Esophagus (tissue), 2 donors: ENCODE results near the gene CUL9. TPM values are rescaled to one million over a fixed set of nuclear protein-coding genes. Genes with fewer than 3 reads are reported as not detected.

ENCODE experiments used
- H3K27ac ChIP-seq, 2 donors: one replicate each; pipeline ENCODE4 v1.5.1; 2013; ENCODE audit warnings: low read depth in 2 of 2, mild to moderate bottlenecking in 2 of 2, inconsistent platforms in 1 of 2, low read length in 1 of 2, moderate library complexity in 1 of 2
- H3K27me3 ChIP-seq, 2 donors: one replicate each; pipeline ENCODE4 v1.6.1; 2013; ENCODE audit warnings: low read length in 2 of 2, control low read depth in 1 of 2, mild to moderate bottlenecking in 1 of 2; ENCODE audit not compliant: insufficient read depth in 2 of 2, control insufficient read depth in 1 of 2
- H3K36me3 ChIP-seq, 2 donors: one replicate each; pipeline ENCODE4 v1.6.1; 2013; ENCODE audit warnings: low read length in 1 of 2; ENCODE audit not compliant: control insufficient read depth in 2 of 2, insufficient read depth in 2 of 2
- H3K4me1 ChIP-seq, 2 donors: one replicate each; pipeline ENCODE4 v1.6.1; 2013; ENCODE audit warnings: low read length in 1 of 2; ENCODE audit not compliant: control insufficient read depth in 2 of 2, insufficient read depth in 2 of 2
- H3K4me3 ChIP-seq, 2 donors: one replicate each; pipeline ENCODE4 v1.5.1; 2013; ENCODE audit warnings: low read length in 2 of 2, mild to moderate bottlenecking in 2 of 2, low read depth in 1 of 2, moderate library complexity in 1 of 2
- H3K9me3 ChIP-seq, 2 donors: one replicate each; pipeline ENCODE4 v1.6.1; 2013; ENCODE audit warnings: mild to moderate bottlenecking in 2 of 2, low read depth in 1 of 2, low read length in 1 of 2, moderate library complexity in 1 of 2; ENCODE audit not compliant: control insufficient read depth in 2 of 2, insufficient read depth in 1 of 2
- WGBS, 2 donors: extraction: QIAGEN DNeasy Blood & Tissue Kit; methylation state at CpG; one replicate each; pipeline ENCODE4 v1.1.7; 2013; 5-methylcytosine and 5-hydroxymethylcytosine counted together
- polyA plus RNA-seq, 2 donors: library from polyadenylated mRNA; stranded (reverse); fragments of 200-250 nt; gene quantifications; one replicate each; pipeline ENCODE4 v1.2.3, GENCODE V29; 2013
- donor health status: healthy with polysubstance abuse.
- donor health status: Bipolar disorder and iron deficiency.

The CUL9 gene
- polyA plus RNA-seq, 2 donors, result 26.6 to 64.9 TPM

- H3K27ac ChIP-seq, result no peak overlapping the region
Observed at GRCh38 chr6:43180058-43180457, 1.9 kb upstream of the CUL9 start.

GRCh38 chr6:43180985-43181384, 1.0 kb upstream of the CUL9 start:
- Histone ChIP-seq H3K4me3 (no peak overlapping the region), H3K9me3 (no peaks in the 10 kb centered on the region), H3K36me3 (peaks cover 20 to 40% of the 10 kb centered on the region in 2 donors), H3K27ac (peak overlapping the region in 1 of 2 donors; percentile 26), H3K4me1 (peaks cover 5 to 6% of the 10 kb centered on the region in 2 donors), H3K27me3 (no peaks in the 10 kb centered on the region)
- WGBS, 2 donors, result 69 to 70% methylated on average over 5 of the region's 5 CpGs

More at GRCh38 chr6:43180058-43180457, 1.9 kb upstream of the CUL9 start:
- Histone ChIP-seq H3K27me3 (no peaks in the 10 kb centered on the region), H3K4me1 (peaks cover 5 to 6% of the 10 kb centered on the region in 2 donors), H3K9me3 (no peaks in the 10 kb centered on the region), H3K36me3 (peaks cover 20 to 41% of the 10 kb centered on the region in 2 donors), H3K4me3 (no peak overlapping the region)
- WGBS, 2 donors, result 75 to 80% methylated on average over 7 of the region's 7 CpGs

GRCh38 chr6:43181621-43181941, 415 bp upstream of the CUL9 start:
- Histone ChIP-seq H3K9me3 (no peaks in the 10 kb centered on the region), H3K27ac (peak overlapping the region; percentile 85 to 87), H3K4me3 (peak overlapping the region; percentile 68 to 73), H3K36me3 (peaks cover 17 to 37% of the 10 kb centered on the region in 2 donors), H3K27me3 (no peaks in the 10 kb centered on the region), H3K4me1 (peaks cover 5 to 6% of the 10 kb centered on the region in 2 donors)
- WGBS, 2 donors, result 41 to 45% methylated on average over 9 of the region's 9 CpGs

GRCh38 chr6:43183441-43183840, 1.4 kb downstream of the CUL9 start:
- peaks cover 13 to 39% of the 10 kb centered on the region in 2 donors for H3K36me3 ChIP-seq
- no peak overlapping the region for H3K4me3 ChIP-seq
- WGBS, 2 donors, result 96% methylated on average over 4 of the region's 4 CpGs
- H3K27ac ChIP-seq, result no peak overlapping the region
- H3K4me1 ChIP-seq, result peaks cover 6 to 13% of the 10 kb centered on the region in 2 donors
- no peaks in the 10 kb centered on the region for H3K27me3 ChIP-seq
- H3K9me3 ChIP-seq, result no peaks in the 10 kb centered on the region

- Histone ChIP-seq H3K27me3 (no peaks in the 10 kb centered on the region), H3K4me1 (peaks cover 5 to 13% of the 10 kb centered on the region in 2 donors), H3K36me3 (peaks cover 5 to 32% of the 10 kb centered on the region in 2 donors), H3K27ac (no peak overlapping the region), H3K9me3 (no peaks in the 10 kb centered on the region), H3K4me3 (no peak overlapping the region)
- 79 to 83% methylated on average over 21 of the region's 21 CpGs for WGBS, 2 donors
Observed at GRCh38 chr6:43184268-43184985, 2.4 kb downstream of the CUL9 start.

- H3K27me3 ChIP-seq, result no peaks in the 10 kb centered on the region
- H3K4me3 ChIP-seq, result peak overlapping the region in 1 of 2 donors; percentile 5
- 66 to 75% methylated on average over 5 of the region's 5 CpGs for WGBS, 2 donors
- H3K9me3 ChIP-seq, result no peaks in the 10 kb centered on the region
- H3K36me3 ChIP-seq, result peaks cover 2 to 30% of the 10 kb centered on the region in 2 donors
- peaks cover 3 to 13% of the 10 kb centered on the region in 2 donors for H3K4me1 ChIP-seq
- H3K27ac ChIP-seq, result no peak overlapping the region
Observed at GRCh38 chr6:43185391-43185985, 3.5 kb downstream of the CUL9 start.

- WGBS, 2 donors, result 97% methylated on average over 14 of the region's 14 CpGs
- Histone ChIP-seq H3K9me3 (no peaks in the 10 kb centered on the region), H3K4me1 (peaks cover 3 to 13% of the 10 kb centered on the region in 2 donors), H3K4me3 (no peak overlapping the region), H3K36me3 (peaks cover 2 to 26% of the 10 kb centered on the region in 2 donors), H3K27ac (peak overlapping the region in 1 of 2 donors; percentile 43), H3K27me3 (no peaks in the 10 kb centered on the region)
Observed at GRCh38 chr6:43186019-43186418, 4.0 kb downstream of the CUL9 start.

GRCh38 chr6:43186706-43187105, 4.7 kb downstream of the CUL9 start:
- Histone ChIP-seq H3K27ac (peak overlapping the region; percentile 24 to 43), H3K27me3 (no peaks in the 10 kb centered on the region), H3K36me3 (peaks cover 2 to 25% of the 10 kb centered on the region in 2 donors), H3K4me3 (no peak overlapping the region), H3K4me1 (peaks cover 3 to 13% of the 10 kb centered on the region in 2 donors), H3K9me3 (no peaks in the 10 kb centered on the region)
- 51 to 64% methylated on average over 4 of the region's 4 CpGs for WGBS, 2 donors

- Histone ChIP-seq H3K4me1 (peaks cover 3 to 14% of the 10 kb centered on the region in 2 donors), H3K4me3 (no peak overlapping the region), H3K27me3 (no peaks in the 10 kb centered on the region), H3K9me3 (no peaks in the 10 kb centered on the region), H3K27ac (no peak overlapping the region), H3K36me3 (peaks cover 2 to 25% of the 10 kb centered on the region in 2 donors)
- 96 to 98% methylated on average over 7 of the region's 7 CpGs for WGBS, 2 donors
Observed at GRCh38 chr6:43187821-43188220, 5.8 kb downstream of the CUL9 start.
